ENCODE results near the gene CFD. TPM values are rescaled to one million over a fixed set of nuclear protein-coding genes. Genes with fewer than 3 reads are reported as not detected.
"Not testable (repeated sequence)": the region's sequence is repeated elsewhere in the genome, so short reads cannot be mapped to it uniquely, and the experiment has no call there.

The CFD gene
- 2.1 TPM for polyA plus RNA-seq (ENCODE audit: insufficient read length)
- long read RNA-seq, donor 1, partial matches to known transcripts: 0 of 2 reads
- long read RNA-seq, donor 1, other reads (novel, unspliced or antisense): 0 of 2 reads
- long read RNA-seq, donor 2, partial matches to known transcripts: 5 of 12 reads
- long read RNA-seq, donor 2, other reads (novel, unspliced or antisense): 6 of 12 reads
- long read RNA-seq, donor 3, partial matches to known transcripts: 0 of 1 reads
- long read RNA-seq, donor 3, other reads (novel, unspliced or antisense): 0 of 1 reads
- long read RNA-seq, donor 4: 0 reads
- long read RNA-seq, donor 5, partial matches to known transcripts: 9 of 10 reads
- long read RNA-seq, donor 5, other reads (novel, unspliced or antisense): 0 of 10 reads
- long read RNA-seq, donor 6, partial matches to known transcripts: 0 of 1 reads
- long read RNA-seq, donor 6, other reads (novel, unspliced or antisense): 0 of 1 reads
- long read RNA-seq, donor 7, partial matches to known transcripts: 7 of 10 reads
- long read RNA-seq, donor 7, other reads (novel, unspliced or antisense): 0 of 10 reads
- long read RNA-seq, donor 8: 0 reads

GRCh38 chr19:858868-859843 is at the start of gene CFD:
CFD (plus strand) TSS chr19:859664; CDS start chr19:859690, 26 bp downstream.
- no peak for DNase-seq

GRCh38 chr19:810077-810855 is 49.2 kb upstream of the CFD start:
- no peak for DNase-seq

- no peak for DNase-seq
These were observed 48.5 kb upstream of the CFD start for GRCh38 chr19:810883-811489.

- DNase-seq: no peak
These were observed 47.9 kb upstream of the CFD start for GRCh38 chr19:811506-812048.

GRCh38 chr19:812049-812746 is 47.3 kb upstream of the CFD start:
- DNase-seq: no peak

- no peak for DNase-seq
These were observed 46.7 kb upstream of the CFD start for GRCh38 chr19:812747-813218.

GRCh38 chr19:813219-814151 is 46.0 kb upstream of the CFD start:
- DNase-seq: no peak

- no peak for DNase-seq
These were observed 45.0 kb upstream of the CFD start for GRCh38 chr19:814152-815078.

GRCh38 chr19:815079-815774 is 44.2 kb upstream of the CFD start:
- no peak for DNase-seq

- no peak for DNase-seq
These were observed 43.5 kb upstream of the CFD start for GRCh38 chr19:815775-816499.

- DNase-seq: no peak
These were observed 43.0 kb upstream of the CFD start for GRCh38 chr19:816500-816857.

GRCh38 chr19:820212-820611 is 39.3 kb upstream of the CFD start:
- DNase-seq: not testable (repeated sequence)

GRCh38 chr19:821231-821824 is 38.1 kb upstream of the CFD start:
- DNase-seq: no peak

GRCh38 chr19:821825-822503 is 37.5 kb upstream of the CFD start, which contains the start of gene PLPPR3:
PLPPR3 (minus strand) TSS chr19:821955; CDS start chr19:821559, 396 bp downstream.
- no peak for DNase-seq

- no peak for DNase-seq
These were observed 35.8 kb upstream of the CFD start for GRCh38 chr19:823565-824121.
